GM21360 (cell line): Measurements from ENCODE around the gene ZNF445.
"Not testable (repeated sequence)": the region's sequence is repeated elsewhere in the genome, so short reads cannot be mapped to it uniquely, and the experiment has no call there.

Experiments
- ATAC-seq: cut with Tn5 transposase; IDR thresholded peaks from one replicate; pipeline ENCODE4 v1.9.1; 2021; ENCODE audit warnings: mild to moderate bottlenecking, moderate library complexity; ENCODE audit not compliant: unreplicated experiment

ZNF445 gene

DNA sequence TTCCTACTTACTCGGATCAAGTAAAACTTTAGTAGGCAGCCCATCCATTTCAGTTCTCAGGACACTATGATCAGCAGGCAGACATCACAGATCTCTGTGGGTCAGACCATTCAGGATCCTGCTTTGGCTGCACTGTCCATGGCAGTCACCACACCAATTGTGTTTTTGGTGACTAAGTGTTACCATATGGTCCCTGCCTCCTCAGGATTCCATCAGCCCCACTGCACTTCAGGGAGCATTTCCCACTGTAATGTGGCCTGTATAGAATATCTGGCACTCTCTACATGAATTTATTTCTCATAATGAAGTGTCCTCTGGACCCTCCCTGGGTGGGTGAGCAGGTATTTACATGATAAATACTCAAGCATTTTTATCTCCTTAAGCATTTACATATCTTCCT lies 41.3 kb downstream of the ZNF445 start:
- no peak for ATAC-seq

DNA sequence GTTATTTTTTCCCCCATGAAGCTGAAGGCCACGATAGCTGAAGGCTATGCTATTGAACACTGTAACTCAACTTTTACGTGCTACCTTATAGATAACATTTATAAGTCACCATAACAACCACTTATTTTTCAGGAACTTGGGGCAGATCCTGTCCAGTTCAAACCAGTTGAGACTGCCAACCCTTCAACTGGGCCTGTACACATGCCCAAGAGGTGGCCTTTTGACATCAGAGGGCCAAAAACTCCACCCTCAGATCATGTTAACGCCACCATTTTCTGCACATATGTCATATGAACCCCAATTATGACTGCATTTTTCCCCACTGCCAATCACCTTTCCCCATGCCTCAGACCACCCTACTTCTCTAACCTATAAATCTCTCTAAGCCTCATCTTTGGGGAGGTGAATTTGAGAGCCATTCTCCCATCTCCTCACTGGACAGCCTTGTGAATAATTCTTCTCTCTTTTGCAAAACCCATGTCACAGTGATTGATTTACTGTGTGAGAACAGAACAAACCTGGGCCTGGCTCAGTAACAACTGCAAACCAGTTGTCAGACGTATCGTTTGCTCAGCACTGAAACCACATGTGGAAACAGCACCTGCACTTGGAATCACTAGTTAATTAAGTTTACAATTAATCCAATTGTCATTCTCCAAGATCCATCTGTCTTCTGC lies 42.5 kb downstream of the ZNF445 start:
- no peak for ATAC-seq

- ATAC-seq, result no peak
Measured at GRCh38 chr3:44430466-44430865, 47.0 kb downstream of the ZNF445 start.

DNA sequence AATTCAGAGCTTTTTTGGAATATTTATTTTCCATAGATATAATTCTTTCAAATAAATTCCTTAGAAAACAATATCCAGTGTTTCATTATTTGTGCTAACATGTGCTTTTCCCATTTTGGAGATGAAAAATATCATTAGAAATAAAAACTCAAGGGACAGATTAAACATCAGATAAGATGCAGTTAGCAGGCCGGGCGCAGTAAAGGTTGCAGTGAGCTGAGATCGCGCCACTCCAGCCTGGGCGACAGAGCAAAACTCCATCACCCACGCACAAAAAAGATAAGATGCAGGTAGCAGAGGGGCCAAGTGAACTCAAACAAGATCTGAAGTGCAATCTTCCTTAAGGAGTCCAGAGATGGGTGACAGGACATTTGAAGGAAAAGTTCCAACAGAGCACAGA lies 48.0 kb downstream of the ZNF445 start:
- ATAC-seq, result no peak

DNA sequence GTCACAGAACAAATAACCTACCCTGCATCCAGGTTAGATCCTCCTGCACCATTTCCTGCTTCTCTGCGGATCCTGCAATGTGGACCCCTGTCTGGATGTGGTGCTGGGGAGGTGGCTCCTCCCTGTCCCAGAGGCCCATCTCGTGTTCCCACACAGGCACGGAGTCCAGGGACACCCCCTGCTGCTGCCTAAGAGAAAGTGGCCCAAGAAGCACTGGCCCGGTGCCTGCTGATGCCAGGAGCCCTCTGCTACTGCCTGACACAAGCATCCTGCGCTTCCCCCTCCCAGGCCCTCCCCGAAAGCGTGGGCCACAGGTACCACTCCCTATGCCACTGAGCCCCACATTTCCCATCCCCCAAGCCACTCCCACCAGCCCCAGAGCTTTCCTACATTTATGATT lies 48.6 kb downstream of the ZNF445 start:
- ATAC-seq, result no peak

- ATAC-seq, result no peak
Measured at GRCh38 chr3:44427683-44428082, 49.8 kb downstream of the ZNF445 start.

DNA sequence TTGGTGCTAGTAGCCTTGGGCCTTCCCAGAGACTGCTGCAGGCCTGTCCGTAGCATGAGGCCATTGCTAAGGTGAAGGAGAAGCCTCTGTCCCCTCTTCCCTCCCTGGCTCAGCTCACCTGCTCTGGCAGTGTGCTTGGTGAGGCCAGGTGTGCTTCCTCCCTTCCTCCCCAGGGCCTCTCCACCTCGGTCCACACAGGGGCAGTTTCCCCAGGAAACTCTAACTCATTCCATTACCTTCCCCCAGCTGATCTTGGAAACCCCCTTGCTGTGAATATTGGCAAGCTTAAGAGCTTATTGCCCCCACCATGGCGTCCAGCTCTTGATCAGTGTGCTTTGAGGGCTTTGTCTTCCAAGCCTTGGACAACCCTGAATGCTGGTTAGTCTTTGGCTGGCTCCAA lies 52.7 kb downstream of the ZNF445 start:
- ATAC-seq, result no peak

- ATAC-seq, result no peak
Measured at GRCh38 chr3:44421280-44421679, 56.2 kb downstream of the ZNF445 start.

DNA sequence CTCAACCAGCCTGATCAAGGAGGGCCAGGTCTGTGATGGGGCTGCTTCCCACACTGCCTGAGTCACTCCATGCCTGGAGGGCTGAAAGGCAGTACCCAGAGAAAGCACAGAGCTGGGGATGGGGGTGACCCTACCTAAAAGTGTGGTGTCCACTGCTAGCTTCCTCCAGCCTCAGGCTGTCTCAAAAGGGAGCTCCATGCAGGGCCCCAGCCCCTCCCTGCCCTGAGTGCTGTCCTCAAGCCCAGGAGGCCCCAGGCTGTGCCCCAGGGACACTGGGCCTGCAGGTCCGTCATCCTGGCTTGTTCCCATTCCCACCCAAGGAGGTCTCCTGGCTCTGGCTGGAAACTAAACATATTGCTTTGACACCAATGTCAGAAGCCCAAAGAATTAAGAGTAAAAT lies 56.8 kb downstream of the ZNF445 start:
- no peak for ATAC-seq

DNA sequence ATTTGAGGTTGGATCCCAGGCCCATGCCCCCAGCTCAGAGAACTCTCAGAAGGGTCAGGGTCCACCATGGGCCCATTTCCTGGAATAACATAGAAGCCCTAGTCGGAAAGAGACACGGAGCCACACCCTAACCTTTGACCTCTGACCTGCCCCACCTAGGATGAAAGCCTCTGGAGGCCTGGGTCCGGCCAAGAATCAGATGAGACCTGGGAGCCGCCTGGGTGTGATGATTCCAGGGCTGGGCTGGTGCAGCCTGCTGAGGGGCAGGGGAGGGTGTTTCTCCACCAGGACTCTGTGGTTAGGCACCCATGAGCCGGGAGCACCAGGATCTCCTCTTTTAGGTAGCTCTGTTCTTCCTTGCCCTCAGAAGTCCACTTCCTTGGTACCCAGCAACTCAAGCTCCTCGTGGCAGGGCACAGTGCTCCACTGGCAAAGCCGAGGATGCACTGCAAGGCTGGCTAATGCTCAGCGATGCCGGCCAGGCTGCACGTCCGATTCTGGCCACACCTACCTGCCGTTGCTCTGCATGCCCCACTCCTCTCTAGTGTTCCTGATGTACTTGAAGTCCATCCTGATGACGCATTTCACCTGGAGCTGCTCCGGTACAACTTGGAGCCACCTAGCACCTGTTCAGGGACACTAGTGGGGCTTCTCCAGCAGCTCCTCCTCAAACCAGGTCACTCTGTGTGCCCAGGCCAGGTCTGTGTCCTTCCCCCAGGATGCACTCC lies 57.4 kb downstream of the ZNF445 start:
- no peak for ATAC-seq

- ATAC-seq, result no peak
Measured at GRCh38 chr3:44419116-44419922, 58.2 kb downstream of the ZNF445 start.

- no peak for ATAC-seq
Measured at GRCh38 chr3:44418549-44418948, 58.9 kb downstream of the ZNF445 start.

DNA sequence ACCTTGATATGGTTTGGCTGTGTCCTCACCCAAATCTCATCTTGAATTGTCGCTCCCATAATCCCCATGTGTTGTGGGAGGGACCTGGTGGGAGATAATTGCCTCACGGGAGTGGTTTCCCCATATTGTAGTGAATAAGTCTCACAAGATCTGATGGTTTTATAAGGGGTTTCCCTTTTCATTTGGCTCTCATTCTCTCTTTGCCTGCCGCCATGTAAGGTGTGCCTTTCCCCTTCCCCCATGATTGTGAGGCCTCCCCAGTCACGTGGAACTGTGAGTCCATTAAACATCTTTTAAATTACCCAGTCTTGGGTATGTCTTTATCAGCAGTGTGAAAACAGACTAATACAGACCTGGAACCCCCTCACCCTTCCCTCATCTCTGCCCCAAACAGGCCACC lies 59.4 kb downstream of the ZNF445 start:
- not testable (repeated sequence) for ATAC-seq

DNA sequence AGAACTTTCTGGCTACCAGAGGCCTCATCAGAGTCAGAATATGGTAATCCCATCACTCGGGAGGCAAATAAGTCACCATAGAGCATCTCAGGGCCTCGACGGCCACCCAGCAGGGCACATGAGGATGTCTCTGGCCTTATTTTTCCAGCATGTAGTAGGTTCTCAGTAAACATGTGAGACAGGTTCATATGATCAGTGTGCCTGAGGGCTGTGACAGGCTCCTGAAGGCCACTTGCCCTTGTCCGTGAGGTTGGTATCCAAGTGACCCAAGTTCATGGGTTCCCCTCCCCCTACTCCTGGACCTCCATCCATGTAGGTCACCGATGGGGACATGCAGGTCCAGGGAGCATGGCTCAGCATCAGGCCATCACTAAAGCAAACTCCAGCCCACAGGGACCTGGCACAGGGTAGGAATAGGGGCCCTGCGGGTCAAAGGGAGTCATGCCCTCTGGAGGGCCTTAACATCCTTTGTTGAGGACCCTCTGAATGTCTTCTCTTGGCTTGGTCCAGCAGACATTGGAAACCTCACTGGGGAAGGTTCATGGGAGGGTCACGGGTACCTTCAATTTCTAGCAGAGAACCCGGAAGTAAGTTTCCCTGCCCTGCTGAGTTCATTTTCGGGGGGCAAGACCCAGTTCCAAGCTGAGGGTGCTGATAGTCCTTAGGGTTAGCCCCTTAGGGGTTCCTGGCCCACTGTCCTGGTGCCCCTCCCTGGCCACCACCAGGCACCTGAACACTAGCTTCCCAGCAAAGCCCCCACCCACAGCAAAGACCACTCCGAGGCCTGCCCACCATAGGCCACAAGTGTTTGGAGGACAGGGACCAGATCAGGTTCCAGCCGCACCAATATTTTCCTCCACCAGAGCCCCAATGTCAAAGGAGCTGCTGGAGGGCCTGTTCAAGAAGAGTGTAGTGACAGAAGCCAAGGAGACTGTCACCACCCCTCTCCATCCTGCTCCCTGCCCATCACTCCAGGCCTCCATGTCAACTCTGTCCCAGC lies 61.1 kb downstream of the ZNF445 start:
- ATAC-seq, result no peak

GRCh38 chr3:44415421-44415820 lies 62.0 kb downstream of the ZNF445 start:
- ATAC-seq, result no peak

- ATAC-seq, result no peak
Measured at GRCh38 chr3:44414517-44415090, 62.9 kb downstream of the ZNF445 start.

DNA sequence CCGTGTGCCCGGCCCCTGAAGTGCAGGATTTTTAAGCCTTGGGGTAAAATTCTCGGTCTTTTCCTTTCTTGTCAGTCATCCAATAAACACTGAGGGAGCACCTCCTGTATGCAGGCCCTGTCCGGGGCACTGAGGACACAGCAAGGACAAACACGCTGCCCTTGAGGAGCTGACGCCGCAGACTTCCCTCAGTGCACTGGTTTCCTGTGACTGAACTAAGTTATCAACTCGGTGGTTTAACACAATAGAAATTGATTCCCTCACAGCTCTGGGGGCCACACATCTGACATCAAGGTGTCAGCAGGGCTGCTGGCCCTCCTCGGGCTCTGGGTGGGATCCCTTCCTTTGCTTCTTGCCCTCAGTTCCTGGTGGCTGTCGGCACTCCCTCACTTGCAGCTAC lies 65.1 kb downstream of the ZNF445 start:
- ATAC-seq, result no peak

GRCh38 chr3:44411031-44411645 lies 66.3 kb downstream of the ZNF445 start:
- ATAC-seq, result no peak

DNA sequence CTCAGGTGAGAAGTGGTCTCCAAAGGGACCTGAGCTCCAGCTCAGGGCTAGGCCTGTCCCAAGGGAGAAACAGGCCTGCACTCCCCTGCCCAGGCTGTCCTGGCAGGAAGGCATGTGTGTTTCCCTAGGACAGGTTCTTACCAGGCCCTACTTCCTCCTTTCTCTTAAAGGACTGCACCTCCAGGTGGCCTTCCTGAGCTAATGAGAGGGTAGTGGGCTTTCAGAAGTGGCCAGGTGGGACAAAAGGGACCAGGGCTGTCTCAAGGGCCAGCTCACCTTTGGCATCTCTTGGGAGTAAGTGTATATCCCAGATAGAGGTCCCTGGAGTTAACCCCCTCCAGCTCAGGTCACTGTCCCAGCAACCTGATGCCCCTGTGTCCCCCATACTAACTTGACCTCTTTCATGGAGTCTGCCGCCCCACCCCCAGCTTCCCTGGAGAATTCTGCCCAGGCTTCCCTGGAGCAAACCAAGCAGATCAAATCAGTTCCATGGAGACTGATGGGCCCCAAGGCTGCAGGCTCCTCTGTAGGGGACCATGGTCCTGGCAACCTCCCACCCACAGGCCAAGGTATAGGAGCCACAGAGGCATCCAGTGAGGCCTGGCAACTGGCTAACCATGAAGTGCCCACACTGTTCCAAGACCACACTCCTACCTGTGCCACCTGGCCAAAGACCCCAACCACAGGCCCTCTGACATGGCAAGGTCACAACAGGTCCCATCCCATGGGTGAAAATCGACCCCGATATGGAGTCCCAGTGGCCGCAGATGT lies 67.6 kb downstream of the ZNF445 start:
- no peak for ATAC-seq
